ENCODE data around the gene C16orf89.

The C16orf89 gene

GRCh38 chr16:5002699-5003143 is 63.0 kb downstream of the C16orf89 start:
- no peak for DNase-seq

DNA sequence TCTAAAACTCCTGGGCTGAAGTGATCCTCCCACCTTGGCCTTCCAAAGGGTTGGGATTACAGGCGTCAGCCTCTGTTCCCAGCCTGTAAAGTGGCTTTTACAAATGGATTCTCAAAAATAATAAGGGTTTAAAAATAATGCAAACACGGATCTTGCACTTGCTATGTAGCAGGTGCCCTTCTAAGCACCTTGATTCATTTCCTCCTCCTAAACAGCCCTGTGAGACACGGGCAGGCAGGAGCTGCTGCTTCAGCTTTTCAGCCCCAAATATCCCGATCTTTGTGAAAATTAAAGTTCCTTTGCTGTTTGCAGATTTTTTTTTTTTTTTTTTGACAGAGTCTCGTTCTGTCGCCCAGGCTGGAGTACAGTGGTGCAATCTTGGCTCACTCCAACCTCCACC is 63.8 kb downstream of the C16orf89 start:
- DNase-seq: no peak

- DNase-seq: no peak
Measured at GRCh38 chr16:5001571-5001970, 64.2 kb downstream of the C16orf89 start.

DNA sequence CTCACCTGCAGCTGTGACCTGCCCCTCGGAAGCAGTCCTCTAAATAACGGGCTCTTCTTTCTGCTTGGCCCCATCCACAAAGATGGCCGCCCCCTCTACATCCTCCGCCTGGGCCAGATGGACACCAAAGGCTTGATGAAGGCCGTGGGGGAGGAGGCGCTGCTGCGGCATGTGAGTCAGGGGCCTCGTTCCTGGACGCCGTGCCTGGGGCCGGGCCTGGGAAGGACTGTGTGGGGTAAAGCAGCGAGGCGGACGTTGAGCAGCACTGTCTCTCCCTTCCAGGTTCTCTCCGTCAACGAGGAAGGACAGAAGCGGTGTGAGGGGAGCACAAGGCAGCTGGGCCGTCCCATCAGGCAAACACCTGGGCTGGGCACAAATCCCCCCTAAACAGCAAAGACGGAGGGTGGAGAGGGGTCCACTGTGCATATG is 65.2 kb downstream of the C16orf89 start:
- no peak for DNase-seq

GRCh38 chr16:4994719-4995434 is 70.9 kb downstream of the C16orf89 start:
- DNase-seq: no peak

Measured in activated CD4-positive, CD25-positive, alpha-beta regulatory T cell (primary cell).